Measurements from ENCODE around the gene NAALADL2. TPM values are rescaled to one million over a fixed set of nuclear protein-coding genes. Genes with fewer than 3 reads are reported as not detected.

NAALADL2 gene
- total and polyA plus RNA-seq, 2 of the 13 experiments (the other 11 are each of a cell fraction or from before 2014, with no cell fraction given): 0.08 TPM; not detected in 1

- TF ChIP-seq XBP1 (CRISPR knock-in tag; IDR thresholded peaks at IDR 0.05): no peak
- no peak for TF ChIP-seq GATA4 (IDR thresholded peaks at IDR 0.05; ENCODE audit: borderline replicate concordance, low read depth)
Observed at GRCh38 chr3:175392653-175393052, 533.5 kb downstream of the NAALADL2 start (continued).

- intact Hi-C loops (cut with micrococcal nuclease; ENCODE audit: unreplicated experiment) (no loop called here), in situ Hi-C loops (cut with HindIII; ENCODE audit: extremely low pct_ligation_motif_present, low pct_unique_long_range_greater_than_20kb) (no loop called here)
- H3K4me2 ChIP-seq (ENCODE audit: low read depth, low read length): no peak overlapping the region
- no peak for TF ChIP-seq ZNF232 (CRISPR knock-in tag; IDR thresholded peaks at IDR 0.05; ENCODE audit: borderline replicate concordance)
- no peak for TF ChIP-seq ZNF292 (CRISPR knock-in tag; IDR thresholded peaks at IDR 0.05; ENCODE audit: borderline replicate concordance, low read depth)
- no peak for TF ChIP-seq DRAP1 (CRISPR knock-in tag; IDR thresholded peaks at IDR 0.05)
- TF ChIP-seq STAT6 (CRISPR knock-in tag; IDR thresholded peaks at IDR 0.05; ENCODE audit: borderline replicate concordance): no peak
- TF ChIP-seq MTERF4 (CRISPR knock-in tag; IDR thresholded peaks at IDR 0.05): no peak
- TF ChIP-seq ZSCAN5A (CRISPR knock-in tag; IDR thresholded peaks at IDR 0.05; ENCODE audit: borderline replicate concordance): no peak
- no peak for TF ChIP-seq CAMTA2 (CRISPR knock-in tag; IDR thresholded peaks at IDR 0.05; ENCODE audit: borderline replicate concordance)
- TF ChIP-seq HMG20A (CRISPR knock-in tag; IDR thresholded peaks at IDR 0.05; ENCODE audit: borderline replicate concordance): no peak
- no peak for TF ChIP-seq NFRKB (IDR thresholded peaks at IDR 0.05)
- TF ChIP-seq ZNF674 (CRISPR knock-in tag; IDR thresholded peaks at IDR 0.05; ENCODE audit: low read depth): no peak
- no peak for TF ChIP-seq SALL2 (CRISPR knock-in tag; IDR thresholded peaks at IDR 0.05)
- TF ChIP-seq GPN1 (CRISPR knock-in tag; IDR thresholded peaks at IDR 0.05; ENCODE audit: borderline replicate concordance): no peak
- TF ChIP-seq RFX1 (IDR thresholded peaks at IDR 0.05): no peak
Observed at GRCh38 chr3:175397372-175397771, 538.2 kb downstream of the NAALADL2 start.

More at GRCh38 chr3:175397372-175397771, 538.2 kb downstream of the NAALADL2 start:
- no peak overlapping the region for H3K27ac ChIP-seq (ENCODE audit: extremely low read length, insufficient read depth, low read length)
- ATAC-seq (no peak), DNase-seq (ENCODE audit: low spot score) (no peak), FAIRE-seq (no peak)
- H3K27me3 ChIP-seq (ENCODE audit: control insufficient read depth in 1 of 2, insufficient read depth in 2 of 2, low read length in 2 of 2): no peaks in the 10 kb centered on the region
- no peak overlapping the region for H3K9ac ChIP-seq (ENCODE audit: insufficient read depth, low read depth, low read length)
- H3K4me1 ChIP-seq (ENCODE audit: insufficient read depth, low read length): no peaks in the 10 kb centered on the region
- no peaks in the 10 kb centered on the region for H4K20me1 ChIP-seq (ENCODE audit: insufficient read depth, low read length)
- WGBS (ENCODE audit: low lambda C conversion rate): 31% methylated on average over 3 of the region's 3 CpGs
- H3K9me3 ChIP-seq (ENCODE audit: low read length): peaks cover 8% of the 10 kb centered on the region; the same call in 1 of the 2 replicates
- POLR2A ChIA-PET: no interaction called here
- no peaks in the 10 kb centered on the region for H3K36me3 ChIP-seq (replicated peaks in 1 of 2; ENCODE audit: control insufficient read depth in 1 of 2, insufficient read depth in 2 of 2, low read length in 2 of 2)
- no peak overlapping the region for H2AFZ ChIP-seq (ENCODE audit: low read length)
- CTCF ChIA-PET (ENCODE audit: low intra/inter-chr PET ratio, low total read pairs): no interaction called here
- H3K4me3 ChIP-seq (replicated peaks in 1 of 3; ENCODE audit: insufficient read depth in 1 of 3, low read depth in 2 of 3, low read length in 3 of 3): no peak overlapping the region
- H3K79me2 ChIP-seq (ENCODE audit: insufficient read depth, low read length): no peaks in the 10 kb centered on the region
- no TSS peak for BruUV-seq (replicated peaks)
